HG03575 (cell line): ENCODE measurements around the gene AURKA.
"Not testable (repeated sequence)": the region's sequence is repeated elsewhere in the genome, so short reads cannot be mapped to it uniquely, and the experiment has no call there.

Experiments
- ATAC-seq: cut with Tn5 transposase; IDR thresholded peaks from one replicate; pipeline ENCODE4 v1.9.1; 2021; ENCODE audit not compliant: unreplicated experiment, insufficient number of reproducible peaks, low FRiP score; ENCODE audit errors: extremely low read depth

AURKA gene

DNA sequence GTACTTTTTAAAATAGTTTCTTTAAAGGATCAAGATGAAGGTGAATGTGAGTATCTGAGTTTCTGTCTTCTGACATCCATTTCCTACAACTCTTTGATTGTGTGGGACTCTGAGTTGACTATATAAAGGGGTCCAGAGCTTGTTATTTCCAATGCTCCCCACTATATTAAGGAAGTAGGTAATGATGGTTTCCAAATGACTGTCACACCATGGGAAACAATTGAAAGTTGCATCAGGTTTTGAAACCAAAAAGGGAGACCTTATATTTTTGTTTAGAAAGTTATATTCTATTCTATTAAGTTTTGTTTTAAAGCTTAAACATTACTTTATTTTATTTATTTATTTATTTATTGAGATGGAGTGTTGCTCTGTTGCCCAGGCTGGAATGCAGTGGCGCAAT lies 31.2 kb upstream of the AURKA start:
- no peak for ATAC-seq

DNA sequence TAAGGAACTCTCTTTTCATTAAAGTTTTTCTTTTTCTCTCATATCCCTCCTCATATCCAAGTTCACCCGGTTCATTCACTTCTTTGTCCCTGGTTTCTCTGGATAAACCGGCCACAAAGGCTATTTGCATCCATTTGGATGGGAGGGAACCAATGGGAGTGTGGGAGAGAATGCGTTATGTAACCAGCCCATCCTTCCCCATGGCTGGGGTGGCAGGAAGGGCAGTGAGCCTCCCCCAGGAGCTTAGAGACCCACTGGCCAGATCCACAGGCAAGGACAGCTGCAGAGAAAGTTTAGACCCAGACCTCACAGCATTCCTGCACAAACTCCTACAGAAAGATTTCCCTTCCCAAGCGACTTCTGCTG lies 30.8 kb upstream of the AURKA start:
- no peak for ATAC-seq

DNA sequence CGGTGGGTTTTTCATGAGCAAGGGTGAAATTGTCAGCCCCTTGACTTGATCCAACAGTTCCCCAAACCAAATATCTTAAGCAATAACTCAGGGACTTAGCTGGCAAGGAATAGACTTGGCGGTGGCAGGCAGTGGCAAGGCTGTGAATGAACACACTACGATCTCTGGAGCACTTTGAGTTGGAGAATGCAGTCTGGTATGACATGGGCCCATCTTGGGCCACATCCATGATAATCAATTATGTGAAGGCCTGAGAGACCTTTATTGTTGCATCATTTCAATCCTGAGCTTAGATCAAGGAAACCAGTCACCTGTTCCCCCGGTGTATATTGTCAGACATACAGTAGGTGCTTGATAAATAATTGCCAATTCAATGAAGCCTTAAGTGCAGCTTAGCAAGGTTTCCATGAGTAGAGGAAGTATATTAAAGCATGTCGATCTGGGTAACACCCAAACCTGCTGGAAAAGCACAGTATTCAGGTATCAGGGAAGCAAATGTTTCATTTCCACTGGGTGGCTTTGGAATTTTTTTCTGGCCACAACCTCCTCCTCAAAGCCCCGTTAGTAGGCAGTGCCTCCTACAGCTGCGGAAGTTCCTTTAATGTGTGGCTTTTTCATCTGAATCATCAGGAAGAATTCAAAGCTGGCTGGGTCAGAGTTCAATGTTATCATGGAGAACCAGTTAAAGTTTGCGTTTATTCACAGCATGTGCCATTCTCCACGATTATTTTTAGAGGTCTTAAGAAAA lies 30.2 kb upstream of the AURKA start:
- ATAC-seq = no peak

- no peak for ATAC-seq
Measured at GRCh38 chr20:56420940-56421688, 29.1 kb upstream of the AURKA start.

DNA sequence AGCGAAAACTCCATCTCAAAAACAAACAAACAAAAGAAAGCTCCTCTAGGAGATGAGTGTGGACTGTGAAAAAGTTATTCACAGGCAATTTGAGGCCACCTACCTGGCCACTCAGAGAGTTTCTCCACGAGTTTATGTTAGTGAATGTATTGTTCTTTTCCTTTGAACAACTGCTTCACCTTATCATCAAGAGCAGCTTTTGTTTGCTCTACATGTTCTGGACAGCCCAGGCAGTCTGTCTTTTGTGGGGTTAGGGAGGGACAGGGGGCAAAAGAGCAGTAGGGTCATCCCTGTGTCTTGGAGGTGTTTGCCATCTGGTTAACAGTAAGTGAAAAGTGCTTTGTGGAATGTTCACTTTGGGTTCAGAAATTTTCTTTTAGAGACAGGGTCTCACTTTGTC lies 28.0 kb upstream of the AURKA start:
- ATAC-seq = no peak

DNA sequence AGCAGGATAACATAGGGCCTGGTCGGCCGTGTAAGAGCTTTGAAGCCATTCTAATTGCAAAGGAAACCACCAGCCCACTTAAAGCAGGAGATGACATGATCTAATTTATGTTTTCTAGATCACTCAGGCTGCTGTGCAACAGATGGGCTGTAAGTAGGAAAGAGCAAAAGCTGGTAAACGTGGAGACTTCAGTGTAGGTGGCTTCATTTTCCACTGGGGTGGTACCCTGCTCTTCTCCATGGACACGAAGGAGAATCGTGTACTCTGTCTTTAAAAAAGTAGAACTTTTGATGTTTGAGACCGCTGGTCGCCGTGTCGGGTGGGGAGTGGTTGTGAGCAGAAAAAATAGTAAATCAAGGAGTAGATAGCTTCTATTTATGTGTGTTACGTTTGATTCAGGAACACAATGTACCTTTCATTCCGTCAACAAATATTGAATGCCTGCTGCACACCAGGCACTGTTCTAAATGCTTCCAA lies 26.4 kb upstream of the AURKA start:
- no peak for ATAC-seq

DNA sequence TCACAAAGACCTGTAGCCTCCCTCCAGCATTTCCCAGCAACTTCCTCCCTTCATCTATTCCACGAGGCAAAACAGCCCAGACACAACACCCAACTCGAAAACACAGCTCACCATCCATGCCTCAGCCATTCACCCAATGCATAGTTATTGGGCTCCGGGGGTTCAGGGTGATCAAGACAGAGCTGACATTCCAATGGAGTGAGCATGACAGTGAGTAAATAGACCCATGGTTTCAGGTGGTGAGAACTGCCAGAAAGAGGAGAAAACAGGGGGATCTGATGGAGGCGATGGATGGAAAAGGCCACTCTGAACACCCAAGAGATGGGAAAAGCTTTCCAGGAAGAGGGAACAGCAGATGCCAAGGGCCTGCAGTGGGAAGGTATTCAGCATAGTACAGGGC lies 25.9 kb upstream of the AURKA start:
- no peak for ATAC-seq

DNA sequence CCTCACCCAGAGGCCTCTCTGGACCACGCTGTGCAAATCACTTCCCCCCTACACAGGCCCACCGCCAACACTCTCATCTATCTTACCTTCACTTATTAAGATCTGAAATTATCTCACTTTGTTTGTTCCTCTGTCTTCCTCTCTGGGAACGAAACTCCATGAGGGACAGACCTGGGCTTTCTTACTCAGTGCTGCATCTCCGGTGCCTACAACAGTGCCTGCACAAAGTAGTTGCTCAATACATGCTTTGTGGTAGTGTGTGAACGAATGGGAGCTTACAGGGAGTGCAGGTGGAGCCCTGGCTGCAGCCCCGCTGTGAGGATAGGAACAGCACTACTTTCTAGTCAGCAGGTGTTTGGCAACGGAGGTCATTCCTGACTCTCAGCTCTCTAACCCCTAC lies 25.4 kb upstream of the AURKA start:
- ATAC-seq = no peak

GRCh38 chr20:56414842-56415765 lies 23.1 kb upstream of the AURKA start:
- no peak for ATAC-seq

GRCh38 chr20:56412949-56413348 lies 20.9 kb upstream of the AURKA start:
- ATAC-seq = no peak

DNA sequence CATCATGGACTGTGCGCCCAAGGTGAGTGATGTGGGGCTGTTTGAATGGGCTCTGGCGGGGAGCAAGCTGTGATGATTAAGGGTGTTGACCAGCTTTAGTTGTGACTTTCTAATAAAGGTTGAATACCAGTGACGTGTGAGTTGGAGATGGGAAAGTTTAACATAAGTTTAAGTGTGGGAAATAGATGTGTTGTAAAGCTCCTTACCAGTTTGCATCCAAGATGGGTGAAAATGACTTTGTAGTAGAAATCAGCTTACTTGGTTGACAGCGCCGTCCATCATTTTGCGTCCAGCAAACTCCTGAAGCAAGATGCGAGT lies 20.4 kb upstream of the AURKA start:
- no peak for ATAC-seq

DNA sequence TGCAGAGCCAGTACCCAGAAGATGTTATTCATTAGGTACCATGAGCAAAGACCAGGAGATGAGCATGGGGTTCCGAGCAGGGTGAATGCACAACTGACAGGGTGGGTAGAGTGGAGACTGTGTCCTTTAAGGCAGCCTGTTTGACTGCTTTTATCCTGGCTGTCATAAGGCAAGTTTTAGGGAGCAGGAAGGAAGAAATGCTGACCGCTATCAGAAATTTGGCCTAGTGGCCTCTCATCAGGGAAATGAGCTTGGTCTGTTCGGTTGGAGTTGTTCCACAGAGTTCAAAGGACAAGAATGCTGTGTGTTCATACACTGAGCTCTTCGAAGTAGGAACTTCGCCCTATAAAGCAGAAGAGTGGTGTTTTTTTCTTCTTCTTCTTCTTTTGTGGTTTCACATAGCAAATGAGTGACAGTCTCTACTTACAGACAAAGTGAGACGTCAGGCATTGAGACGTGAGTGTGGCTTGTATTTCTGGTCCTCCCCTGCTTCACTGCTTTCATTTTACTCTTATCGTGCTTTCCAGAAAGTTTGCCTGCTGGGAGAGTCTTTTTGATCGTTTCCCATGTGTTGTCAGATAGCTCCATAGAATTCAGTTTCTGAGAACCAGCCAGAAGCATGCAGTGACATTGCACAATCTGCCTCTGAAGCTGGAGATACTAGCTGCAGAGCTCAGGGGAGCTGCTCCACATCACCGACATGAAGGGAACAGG lies 19.9 kb upstream of the AURKA start, which contains the start of gene CASS4:
Gene CASS4 (plus strand): TSS at position 502 of the 714 bp plus-strand sequence. CDS start 199 bp downstream, at position 701.
- ATAC-seq = no peak

GRCh38 chr20:56411287-56411686 lies 19.3 kb upstream of the AURKA start:
- not testable (repeated sequence) for ATAC-seq

DNA sequence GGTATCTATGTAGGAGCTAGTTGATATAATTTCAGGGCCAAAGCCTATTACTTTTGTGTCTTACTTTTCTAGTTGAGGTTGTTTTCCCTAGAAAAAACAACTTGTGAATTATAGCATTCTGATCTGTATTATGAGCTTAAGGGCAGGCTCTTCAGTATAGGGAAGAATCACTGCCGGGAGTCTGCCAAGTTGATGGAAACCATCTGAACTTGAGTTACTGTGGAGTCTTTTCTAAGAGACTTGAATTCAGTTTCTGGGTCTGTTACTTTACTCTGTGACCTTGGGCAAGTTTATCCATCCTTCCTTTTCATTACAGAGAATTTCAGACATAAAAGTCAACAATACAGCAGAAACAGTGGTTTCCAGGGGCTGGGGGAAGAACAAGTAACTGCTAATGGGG lies 17.9 kb upstream of the AURKA start:
- ATAC-seq = no peak

DNA sequence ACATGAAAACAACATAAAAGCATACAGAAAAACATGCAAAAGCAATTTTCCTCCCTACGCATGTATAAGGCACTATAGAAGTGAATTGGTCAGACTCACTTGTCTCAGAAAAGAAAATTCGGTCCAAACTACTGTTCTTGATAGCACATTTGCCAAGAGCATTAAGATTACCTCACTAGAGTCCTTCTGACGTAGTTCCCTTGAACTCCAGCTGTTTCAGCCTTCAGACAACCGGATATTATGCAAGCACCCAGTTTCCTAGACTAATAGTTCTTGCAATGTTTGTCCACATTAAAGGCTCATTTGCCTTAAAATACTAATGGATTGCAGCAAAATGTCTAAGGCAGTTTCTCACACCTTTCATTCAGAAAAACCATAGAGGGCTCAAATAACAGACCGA lies 17.5 kb upstream of the AURKA start:
- no peak for ATAC-seq

DNA sequence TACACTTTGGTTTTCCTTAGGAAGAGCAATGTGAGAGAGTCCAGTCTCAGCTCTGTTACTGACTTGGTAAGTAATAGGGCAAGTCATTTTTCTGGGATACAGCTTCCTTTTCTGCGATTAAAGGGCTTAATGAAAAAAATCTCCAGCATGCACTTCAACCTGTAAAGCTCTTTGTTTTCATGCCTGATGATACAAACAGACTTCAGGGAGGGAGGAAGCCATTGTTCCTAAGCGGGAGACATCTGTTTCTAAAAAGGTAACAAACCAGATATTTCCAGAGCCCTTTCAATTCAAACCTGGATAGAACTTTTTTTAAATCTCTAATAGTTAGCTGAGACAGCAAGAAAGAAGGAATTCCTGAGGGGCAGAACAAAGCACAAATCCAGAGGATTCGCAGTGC lies 14.9 kb upstream of the AURKA start:
- ATAC-seq = no peak

DNA sequence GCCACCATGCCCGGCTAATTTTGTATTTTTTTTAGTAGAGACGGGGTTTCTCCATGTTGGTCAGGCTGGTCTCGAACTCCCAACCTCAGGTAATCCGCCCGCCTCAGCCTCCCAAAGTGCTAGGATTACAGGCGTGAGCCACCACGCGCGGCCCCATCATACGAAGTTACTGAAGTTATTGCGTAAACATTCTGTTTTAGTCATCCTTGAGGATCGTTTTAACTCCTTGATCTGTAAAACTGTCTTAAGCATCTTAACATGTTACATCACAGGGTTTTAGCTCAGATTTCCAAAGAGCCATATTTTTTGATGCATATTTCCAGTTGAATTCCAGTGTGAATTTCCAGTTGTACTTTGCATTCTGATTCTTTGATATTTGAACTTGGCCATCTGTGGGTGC lies 13.3 kb upstream of the AURKA start:
- not testable (repeated sequence) for ATAC-seq

DNA sequence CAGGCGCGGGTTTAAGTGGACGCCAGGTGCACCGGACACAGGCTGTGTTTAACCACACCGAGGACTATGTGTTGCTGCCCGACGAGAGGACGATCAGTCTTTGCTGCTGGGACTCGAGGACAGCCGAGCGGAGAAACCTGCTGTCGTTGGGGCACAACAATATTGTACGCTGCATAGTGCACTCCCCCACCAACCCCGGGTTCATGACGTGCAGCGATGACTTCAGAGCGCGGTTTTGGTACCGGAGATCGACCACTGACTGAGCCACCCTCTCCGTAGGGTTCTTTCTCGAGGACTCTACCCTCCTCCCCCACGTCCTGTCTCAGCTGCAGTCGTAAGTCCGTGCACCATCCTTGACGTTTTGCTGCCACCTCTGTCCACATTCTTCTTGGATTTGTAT lies 11.4 kb upstream of the AURKA start:
- ATAC-seq = no peak

GRCh38 chr20:56400001-56400640 lies 8.1 kb upstream of the AURKA start:
- no peak for ATAC-seq
